Placental epithelial cell (primary cell): ENCODE data around the gene DESI1. TPM values are rescaled to one million over a fixed set of nuclear protein-coding genes. Genes with fewer than 3 reads are reported as not detected.

Experiments
- small RNA-seq: library from RNA; depleted of rRNA; stranded (forward); fragments of <200 nt; gene quantifications from one replicate; pipeline ENCODE3, GENCODE V24; 2012
- total RNA-seq: library from RNA; depleted of rRNA; stranded (reverse); fragments of >200 nt; gene quantifications from 2 replicates; pipeline ENCODE4 v1.2.3, GENCODE V29; 2012

The DESI1 gene
- 10.2 and 17.5 TPM in 2 replicates for total RNA-seq

GRCh38 chr22:41620589-41621098 lies at the start of gene DESI1:
Gene DESI1 (minus strand): TSS chr22:41621043. CDS start chr22:41620839, 204 bp downstream.

GRCh38 chr22:41621099-41621910 lies 462 bp upstream of the DESI1 start, which contains the start of gene XRCC6:
Gene XRCC6 (plus strand): TSS chr22:41621295. CDS start chr22:41622005, 710 bp downstream.

GRCh38 chr22:41589391-41590241 lies 31.2 kb downstream of the DESI1 start, which contains the start of gene PMM1:
Gene PMM1 (minus strand): TSS chr22:41589840. CDS start chr22:41589805, 35 bp downstream.

Small RNA genes lying within 50 kb of the gene (small RNA-seq; reads per million reads assigned to genes)
- gene RF00019 = not detected

Other genes starting within 250 kb of the DESI1 start
- 13.3 and 16.4 TPM in 2 replicates for gene TEF, start 239.1 kb downstream of the DESI1 start, total RNA-seq
- gene TOB2, start 174.2 kb downstream of the DESI1 start, total RNA-seq = 29.8 and 35.4 TPM in 2 replicates
- gene PHF5A, start 152.4 kb downstream of the DESI1 start, total RNA-seq = 35.4 and 38.9 TPM in 2 replicates
- 51.0 and 78.7 TPM in 2 replicates for gene ACO2, start 151.9 kb downstream of the DESI1 start, total RNA-seq
- 20.4 and 21.3 TPM in 2 replicates for gene POLR3H, start 76.6 kb downstream of the DESI1 start, total RNA-seq
- gene CSDC2, start 60.0 kb downstream of the DESI1 start, total RNA-seq = 2.0 and 2.6 TPM in 2 replicates
- gene PMM1, start 31.2 kb downstream of the DESI1 start, total RNA-seq = 14.2 and 22.4 TPM in 2 replicates
- 210 and 324 TPM in 2 replicates for gene XRCC6, start 252 bp upstream of the DESI1 start, total RNA-seq
- gene SNU13, start 67.8 kb upstream of the DESI1 start, total RNA-seq = 68.7 and 69.5 TPM in 2 replicates
- 0.39 TPM in 1 of 2 replicates, not detected in the other for gene MEI1, start 78.5 kb upstream of the DESI1 start, total RNA-seq
- gene CCDC134, start 179.6 kb upstream of the DESI1 start, total RNA-seq = 9.0 and 10.2 TPM in 2 replicates
- 38.1 and 75.9 TPM in 2 replicates for gene SREBF2, start 212.1 kb upstream of the DESI1 start, total RNA-seq